Left cardiac atrium (tissue), 4 donors: ENCODE results near the gene FBLN7. TPM values are rescaled to one million over a fixed set of nuclear protein-coding genes. Genes with fewer than 3 reads are reported as not detected.
"Not testable (repeated sequence)": the region's sequence is repeated elsewhere in the genome, so short reads cannot be mapped to it uniquely, and the experiment has no call there.

Source experiments
- ATAC-seq, 2 donors: fragments of 200-7000 bp; cut with Tn5 transposase; one replicate each; pipeline ENCODE4 v1.9.1; 2020; ENCODE audit warnings: mild to moderate bottlenecking in 2 of 2, moderate library complexity in 2 of 2
- DNase-seq: peaks from one replicate; pipeline ENCODE4 v3.0.0-alpha.2; 2020
- intact Hi-C, 2 donors: fragments of 100-400 bp; cut with DNase I; formaldehyde crosslinking; loops; one replicate each; pipeline versions ENCODE4 v1.14.1 to v1.15.1; 2022 to 2023
- total RNA-seq, 2 donors: library from RNA; stranded (reverse); fragmentation: NEBNext Ultra II Directional; extraction: Animal tissue kit (Norgen Biotek cat#: 25700); gene quantifications; one replicate each; pipeline ENCODE4 v1.2.1, GENCODE V29; 2021
- donor health status: DM: no; HTN: yes; CAD: no.
- donor health status: DM: no; HTN: yes; CAD: no; lungs with severe emphysema.
- donor health status: DM: yes; HTN: yes; CAD: no.
- donor health status: Dilated cardiomyopathy.

FBLN7 gene
- total RNA-seq, 2 donors from 2014 or later: 1.1 to 2.3 TPM

GRCh38 chr2:112199188-112199587 lies 61.0 kb downstream of the FBLN7 start:
- intact Hi-C loops: no loop called here
- ATAC-seq (no peak), DNase-seq (no peak)

- no peak for ATAC-seq
- intact Hi-C loops: no loop called here
Observed at GRCh38 chr2:112201696-112202430, 63.7 kb downstream of the FBLN7 start.

GRCh38 chr2:112204411-112204810 lies 66.2 kb downstream of the FBLN7 start:
- DNase-seq: no peak
- no peak for ATAC-seq
- intact Hi-C loops: no loop called here

More at GRCh38 chr2:112201696-112202430, 63.7 kb downstream of the FBLN7 start:
- no peak for DNase-seq

- ATAC-seq, DNase-seq, intact Hi-C loops: not testable (repeated sequence)
Observed at GRCh38 chr2:112207905-112208304, 69.7 kb downstream of the FBLN7 start.

GRCh38 chr2:112216167-112216566 lies 78.0 kb downstream of the FBLN7 start:
- intact Hi-C loops: no loop called here
- no peak for DNase-seq
- ATAC-seq: no peak

GRCh38 chr2:112217854-112218253 lies 79.7 kb downstream of the FBLN7 start:
- intact Hi-C loops: no loop called here
- no peak for DNase-seq
- no peak for ATAC-seq

GRCh38 chr2:112220186-112220585 lies 82.0 kb downstream of the FBLN7 start:
- intact Hi-C loops: no loop called here
- DNase-seq: no peak
- no peak for ATAC-seq

- ATAC-seq (no peak), DNase-seq (no peak)
- intact Hi-C loops: no loop called here
Observed at GRCh38 chr2:112220831-112221230, 82.6 kb downstream of the FBLN7 start.

- DNase-seq (no peak), ATAC-seq (peak in 1 of 2 donors; percentile 50)
- intact Hi-C loops: no loop called here
Observed at GRCh38 chr2:112229348-112229747, 91.2 kb downstream of the FBLN7 start.

- intact Hi-C loops: no loop called here
- DNase-seq (no peak), ATAC-seq (no peak)
Observed at GRCh38 chr2:112230371-112230770, 92.2 kb downstream of the FBLN7 start.

Other genes with a start within 250 kb of the FBLN7 start
- gene MERTK, start 239.8 kb upstream of the FBLN7 start, total RNA-seq: 10 to 100 TPM; 11.8 to 12.6 TPM
- 10 to 100 TPM in 1 of 2 donors, 1 to 10 TPM in 1; 8.1 to 14.7 TPM for gene TMEM87B, start 83.1 kb upstream of the FBLN7 start, total RNA-seq
- gene ZC3H8, start 116.7 kb downstream of the FBLN7 start, total RNA-seq: 1 to 10 TPM; 8.8 to 10.0 TPM
- 10 to 100 TPM; 18.7 to 20.0 TPM for gene ZC3H6, start 137.2 kb downstream of the FBLN7 start, total RNA-seq